Central memory CD8-positive, alpha-beta T cell (primary cell): ENCODE results near the gene MEI4.

Source experiments
- ATAC-seq: fragments of 150-1000 bp; cut with Tn5 transposase; replicated peaks from 2 replicates; pipeline ENCODE4 v1.10.0; 2022; ENCODE audit warnings: mild to moderate bottlenecking, moderate FRiP score, moderate number of reproducible peaks; ENCODE audit not compliant: poor library complexity, severe bottlenecking; ENCODE audit errors: extremely low read depth
- DNase-seq, 2 donors: peaks; one replicate each; pipeline ENCODE4 v3.0.0; 2021; ENCODE audit warnings: low spot score in 2 of 2
- H3K27ac Mint-ChIP-seq: one replicate; pipeline ENCODE4 v1.8.0; 2022; ENCODE audit warnings: low read depth, mild to moderate bottlenecking, moderate library complexity, mixed read lengths
- H3K27me3 Mint-ChIP-seq: one replicate; pipeline ENCODE4 v1.8.0; 2022; ENCODE audit warnings: mixed read lengths
- H3K36me3 Mint-ChIP-seq: one replicate; pipeline ENCODE4 v1.8.0; 2022; ENCODE audit warnings: mild to moderate bottlenecking, moderate library complexity, mixed read lengths; ENCODE audit not compliant: insufficient read depth
- H3K4me1 Mint-ChIP-seq: one replicate; pipeline ENCODE4 v1.8.0; 2022; ENCODE audit warnings: mixed read lengths
- H3K4me3 Mint-ChIP-seq: one replicate; pipeline ENCODE4 v1.8.0; 2022; ENCODE audit warnings: mild to moderate bottlenecking, moderate library complexity, mixed read lengths
- H3K9me3 Mint-ChIP-seq: one replicate; pipeline ENCODE4 v1.8.0; 2022; ENCODE audit warnings: mixed read lengths

Gene MEI4

GRCh38 chr6:77837034-77837784 is 184.4 kb downstream of the MEI4 start:
- H3K27ac Mint-ChIP-seq, result no peak overlapping the region

GRCh38 chr6:77839292-77839691 is 186.5 kb downstream of the MEI4 start:
- Mint-ChIP-seq H3K27ac (no peak overlapping the region), H3K4me1 (no peaks in the 10 kb centered on the region), H3K27me3 (no peaks in the 10 kb centered on the region), H3K4me3 (no peak overlapping the region), H3K36me3 (no peaks in the 10 kb centered on the region), H3K9me3 (peaks cover 12% of the 10 kb centered on the region)
- ATAC-seq (no peak), DNase-seq (no peak)

More at GRCh38 chr6:77837034-77837784, 184.4 kb downstream of the MEI4 start:
- Mint-ChIP-seq H3K4me3 (no peak overlapping the region), H3K9me3 (peaks cover 8% of the 10 kb centered on the region), H3K36me3 (no peaks in the 10 kb centered on the region), H3K4me1 (no peaks in the 10 kb centered on the region), H3K27me3 (no peaks in the 10 kb centered on the region)
- no peak for DNase-seq
- no peak for ATAC-seq

- no peaks in the 10 kb centered on the region for H3K4me1 Mint-ChIP-seq
- H3K4me3 Mint-ChIP-seq, result no peak overlapping the region
- no peak for DNase-seq
- no peaks in the 10 kb centered on the region for H3K27me3 Mint-ChIP-seq
- peaks cover 19% of the 10 kb centered on the region for H3K9me3 Mint-ChIP-seq
- no peak for ATAC-seq
- no peak overlapping the region for H3K27ac Mint-ChIP-seq
- no peaks in the 10 kb centered on the region for H3K36me3 Mint-ChIP-seq
These were observed 192.0 kb downstream of the MEI4 start for GRCh38 chr6:77844822-77845221.

DNA sequence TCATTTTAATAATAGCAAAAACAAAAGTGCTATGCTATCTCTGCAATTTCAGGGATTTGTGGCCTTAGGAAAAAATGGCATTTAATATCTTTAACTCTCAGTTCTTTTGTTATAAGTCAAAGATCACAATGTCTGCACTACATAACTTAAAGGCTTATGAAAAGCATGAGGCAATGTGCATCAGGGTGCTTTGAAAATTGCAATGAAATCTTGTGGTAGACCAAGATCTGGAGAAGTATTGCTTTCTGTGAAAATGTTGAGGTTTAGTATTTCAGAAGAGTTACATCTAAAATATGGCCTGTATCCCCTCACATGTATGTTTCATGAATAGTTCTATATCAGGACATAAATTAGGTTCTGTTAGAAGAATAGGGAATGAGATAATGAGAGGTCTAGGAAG is 200.6 kb downstream of the MEI4 start:
- peaks cover 20% of the 10 kb centered on the region for H3K9me3 Mint-ChIP-seq
- H3K4me1 Mint-ChIP-seq, result no peaks in the 10 kb centered on the region
- DNase-seq (no peak), ATAC-seq (no peak)
- no peaks in the 10 kb centered on the region for H3K36me3 Mint-ChIP-seq
- no peaks in the 10 kb centered on the region for H3K27me3 Mint-ChIP-seq
- no peak overlapping the region for H3K27ac Mint-ChIP-seq
- no peak overlapping the region for H3K4me3 Mint-ChIP-seq

- Mint-ChIP-seq H3K9me3 (peaks cover 12% of the 10 kb centered on the region), H3K36me3 (no peaks in the 10 kb centered on the region), H3K4me1 (no peaks in the 10 kb centered on the region), H3K27me3 (no peaks in the 10 kb centered on the region), H3K4me3 (no peak overlapping the region), H3K27ac (no peak overlapping the region)
- DNase-seq (no peak), ATAC-seq (no peak)
These were observed 203.6 kb downstream of the MEI4 start for GRCh38 chr6:77856391-77856790.

GRCh38 chr6:77857421-77857820 is 204.6 kb downstream of the MEI4 start:
- no peak overlapping the region for H3K4me3 Mint-ChIP-seq
- H3K4me1 Mint-ChIP-seq, result no peaks in the 10 kb centered on the region
- ATAC-seq (no peak), DNase-seq (no peak)
- H3K36me3 Mint-ChIP-seq, result no peaks in the 10 kb centered on the region
- H3K27ac Mint-ChIP-seq, result no peak overlapping the region
- peaks cover 12% of the 10 kb centered on the region for H3K9me3 Mint-ChIP-seq
- no peaks in the 10 kb centered on the region for H3K27me3 Mint-ChIP-seq

- H3K27me3 Mint-ChIP-seq, result no peaks in the 10 kb centered on the region
- ATAC-seq (no peak), DNase-seq (no peak)
- no peaks in the 10 kb centered on the region for H3K4me1 Mint-ChIP-seq
- no peak overlapping the region for H3K4me3 Mint-ChIP-seq
- H3K27ac Mint-ChIP-seq, result no peak overlapping the region
- H3K9me3 Mint-ChIP-seq, result peaks cover 7% of the 10 kb centered on the region
- H3K36me3 Mint-ChIP-seq, result no peaks in the 10 kb centered on the region
These were observed 223.5 kb downstream of the MEI4 start for GRCh38 chr6:77876300-77876699.

DNA sequence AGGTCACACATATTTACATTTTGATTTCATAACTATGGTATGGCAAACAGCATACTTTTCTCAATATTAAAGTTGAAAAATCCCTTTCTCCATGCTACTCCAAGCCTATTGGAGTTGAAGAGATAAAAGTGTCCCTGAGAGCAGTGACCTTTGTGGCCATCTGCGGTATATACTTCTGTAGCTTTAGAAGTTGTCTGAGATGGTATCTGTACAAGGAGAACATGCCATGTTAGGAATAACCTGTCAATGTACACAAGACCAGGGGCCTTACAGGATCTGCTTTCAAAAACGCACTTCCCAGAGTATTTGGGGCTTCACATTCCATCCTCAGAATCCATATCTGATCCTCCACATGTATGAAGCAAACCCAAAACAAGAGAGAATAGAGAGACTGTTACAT is 226.7 kb downstream of the MEI4 start:
- Mint-ChIP-seq H3K27ac (no peak overlapping the region), H3K36me3 (no peaks in the 10 kb centered on the region), H3K27me3 (no peaks in the 10 kb centered on the region), H3K9me3 (peaks cover 13% of the 10 kb centered on the region), H3K4me3 (no peak overlapping the region), H3K4me1 (no peaks in the 10 kb centered on the region)
- ATAC-seq (no peak), DNase-seq (no peak)

DNA sequence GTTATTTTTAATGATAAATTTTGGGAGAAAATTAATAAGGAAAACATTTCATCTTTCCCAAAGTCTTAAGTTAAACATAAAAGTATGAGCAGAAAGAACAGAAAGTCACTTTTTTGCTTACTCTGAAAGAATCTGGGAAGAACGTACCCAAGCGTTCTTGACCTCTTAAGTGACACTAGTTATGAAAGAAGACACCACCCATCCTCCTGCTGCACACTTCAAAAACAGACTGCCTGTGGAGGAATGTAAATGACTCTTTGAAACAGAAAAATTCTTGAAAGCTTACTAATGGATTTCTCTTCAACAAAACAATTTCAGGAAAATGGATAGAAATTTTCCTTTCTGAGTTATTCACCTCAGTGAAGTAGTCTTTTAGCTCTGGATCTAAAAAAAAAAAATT is 227.7 kb downstream of the MEI4 start:
- H3K36me3 Mint-ChIP-seq, result no peaks in the 10 kb centered on the region
- H3K27ac Mint-ChIP-seq, result no peak overlapping the region
- no peak overlapping the region for H3K4me3 Mint-ChIP-seq
- H3K9me3 Mint-ChIP-seq, result peaks cover 7% of the 10 kb centered on the region
- no peaks in the 10 kb centered on the region for H3K27me3 Mint-ChIP-seq
- no peak for DNase-seq
- ATAC-seq, result no peak
- no peaks in the 10 kb centered on the region for H3K4me1 Mint-ChIP-seq

- Mint-ChIP-seq H3K36me3 (no peaks in the 10 kb centered on the region), H3K4me3 (no peak overlapping the region), H3K27me3 (no peaks in the 10 kb centered on the region), H3K27ac (no peak overlapping the region), H3K4me1 (no peaks in the 10 kb centered on the region), H3K9me3 (peaks cover 18% of the 10 kb centered on the region)
- DNase-seq (no peak), ATAC-seq (no peak)
These were observed 231.0 kb downstream of the MEI4 start for GRCh38 chr6:77883851-77884250.

- H3K9me3 Mint-ChIP-seq, result peaks cover 26% of the 10 kb centered on the region
- no peak overlapping the region for H3K4me3 Mint-ChIP-seq
- no peak for ATAC-seq
These were observed 240.6 kb downstream of the MEI4 start for GRCh38 chr6:77893391-77893790.

GRCh38 chr6:77906070-77906469 is 253.2 kb downstream of the MEI4 start:
- H3K4me3 Mint-ChIP-seq, result no peak overlapping the region
- DNase-seq, result no peak
- no peak overlapping the region for H3K27ac Mint-ChIP-seq
- no peak for ATAC-seq
- H3K36me3 Mint-ChIP-seq, result no peaks in the 10 kb centered on the region
- H3K27me3 Mint-ChIP-seq, result no peaks in the 10 kb centered on the region
- peaks cover 30% of the 10 kb centered on the region for H3K9me3 Mint-ChIP-seq
- no peaks in the 10 kb centered on the region for H3K4me1 Mint-ChIP-seq

More at GRCh38 chr6:77893391-77893790, 240.6 kb downstream of the MEI4 start:
- Mint-ChIP-seq H3K27ac (no peak overlapping the region), H3K27me3 (no peaks in the 10 kb centered on the region), H3K4me1 (no peaks in the 10 kb centered on the region), H3K36me3 (no peaks in the 10 kb centered on the region)
- no peak for DNase-seq

GRCh38 chr6:77910826-77911225 is 258.0 kb downstream of the MEI4 start:
- peaks cover 43% of the 10 kb centered on the region for H3K9me3 Mint-ChIP-seq
- H3K4me3 Mint-ChIP-seq, result no peak overlapping the region
- H3K4me1 Mint-ChIP-seq, result no peaks in the 10 kb centered on the region
- no peaks in the 10 kb centered on the region for H3K36me3 Mint-ChIP-seq
- no peaks in the 10 kb centered on the region for H3K27me3 Mint-ChIP-seq
- no peak overlapping the region for H3K27ac Mint-ChIP-seq
- ATAC-seq (no peak), DNase-seq (no peak)
